Astrocyte (in vitro differentiated cells and primary cell): ENCODE data around the gene PCDHGB5. TPM values are rescaled to one million over a fixed set of nuclear protein-coding genes. Genes with fewer than 3 reads are reported as not detected.
A peak's percentile ranks its signal among the peaks of the same experiment; 100 is the strongest.

Source experiments
- DNase-seq: peaks from one replicate; pipeline ENCODE4 v3.0.0-alpha.2; 2010; ENCODE audit warnings: low read depth
- FAIRE-seq: peaks from 2 replicates; lab custom pipeline; 2011; peaks lifted over from hg19 to GRCh38; lab: Jason Lieb, UNC
- H2AFZ ChIP-seq: 2 replicates; pipeline ENCODE4 v1.6.0; 2012; ENCODE audit warnings: low read depth, low read length, inconsistent platforms
- H3K27ac ChIP-seq: 2 replicates; pipeline ENCODE4 v1.5.1; 2011; ENCODE audit warnings: low read depth, low read length, inconsistent platforms
- H3K27me3 ChIP-seq: 2 replicates; pipeline ENCODE4 v1.6.0; 2011; ENCODE audit warnings: low read length, inconsistent platforms; ENCODE audit not compliant: insufficient read depth
- H3K36me3 ChIP-seq: 2 replicates; pipeline ENCODE4 v1.5.1; 2011; ENCODE audit warnings: low read length, inconsistent platforms; ENCODE audit not compliant: insufficient read depth
- H3K4me1 ChIP-seq: 2 replicates; pipeline ENCODE4 v1.5.1; 2011; ENCODE audit warnings: low read length, inconsistent platforms; ENCODE audit not compliant: insufficient read depth
- H3K4me2 ChIP-seq: 2 replicates; pipeline ENCODE4 v1.6.0; 2012; ENCODE audit warnings: low read length, inconsistent platforms
- H3K4me3 ChIP-seq: 2 replicates; pipeline ENCODE4 v1.5.1; 2011; ENCODE audit warnings: low read depth, mild to moderate bottlenecking, low read length, inconsistent platforms; ENCODE audit not compliant: insufficient read depth
- H3K79me2 ChIP-seq: 2 replicates; pipeline ENCODE4 v1.6.0; 2012; ENCODE audit warnings: mild to moderate bottlenecking, low read length, inconsistent platforms; ENCODE audit not compliant: insufficient read depth
- H3K9ac ChIP-seq: 2 replicates; pipeline ENCODE4 v1.6.0; 2012; ENCODE audit warnings: mild to moderate bottlenecking, low read length, inconsistent platforms
- H3K9me3 ChIP-seq: 2 replicates; pipeline ENCODE4 v1.5.1; 2012; ENCODE audit warnings: low read depth, mild to moderate bottlenecking, low read length, inconsistent platforms; ENCODE audit not compliant: insufficient read depth
- H4K20me1 ChIP-seq: 2 replicates; pipeline ENCODE4 v1.6.0; 2012; ENCODE audit warnings: low read length, inconsistent platforms; ENCODE audit not compliant: insufficient read depth
- H3K27ac Mint-ChIP-seq: one replicate; pipeline ENCODE4 v1.8.0; 2021; ENCODE audit warnings: mild to moderate bottlenecking, mixed read lengths; ENCODE audit not compliant: unreplicated experiment
- H3K27me3 Mint-ChIP-seq: one replicate; pipeline ENCODE4 v1.8.0; 2021; ENCODE audit warnings: low read depth, mixed read lengths; ENCODE audit not compliant: unreplicated experiment
- H3K36me3 Mint-ChIP-seq: one replicate; pipeline ENCODE4 v1.8.0; 2021; ENCODE audit warnings: low read depth, mixed read lengths; ENCODE audit not compliant: unreplicated experiment
- H3K4me1 Mint-ChIP-seq: one replicate; pipeline ENCODE4 v1.8.0; 2021; ENCODE audit warnings: low read depth, mixed read lengths; ENCODE audit not compliant: unreplicated experiment
- H3K4me3 Mint-ChIP-seq: one replicate; pipeline ENCODE4 v1.8.0; 2021; ENCODE audit warnings: mild to moderate bottlenecking, moderate library complexity, mixed read lengths; ENCODE audit not compliant: unreplicated experiment
- H3K9me3 Mint-ChIP-seq: one replicate; pipeline ENCODE4 v1.8.0; 2021; ENCODE audit warnings: mild to moderate bottlenecking, mixed read lengths; ENCODE audit not compliant: unreplicated experiment
- CTCF ChIP-seq: IDR thresholded peaks from 2 replicates; pipeline ENCODE4 v1.5.1; 2011; ENCODE audit warnings: low read depth, mild to moderate bottlenecking, inconsistent platforms, low read length, moderate library complexity; ENCODE audit not compliant: insufficient read depth
- EZH2 ChIP-seq: IDR thresholded peaks from 2 replicates; pipeline ENCODE4 v1.6.1; 2012; ENCODE audit warnings: mild to moderate bottlenecking, low read length, inconsistent platforms; ENCODE audit not compliant: insufficient read depth
- total RNA-seq: library from RNA; stranded (reverse); gene quantifications from 2 replicates; pipeline ENCODE4 v1.2.1, GENCODE V29; 2021

PCDHGB5 gene
- total RNA-seq, 1 donor from 2014 or later, result 2.1 TPM

DNA sequence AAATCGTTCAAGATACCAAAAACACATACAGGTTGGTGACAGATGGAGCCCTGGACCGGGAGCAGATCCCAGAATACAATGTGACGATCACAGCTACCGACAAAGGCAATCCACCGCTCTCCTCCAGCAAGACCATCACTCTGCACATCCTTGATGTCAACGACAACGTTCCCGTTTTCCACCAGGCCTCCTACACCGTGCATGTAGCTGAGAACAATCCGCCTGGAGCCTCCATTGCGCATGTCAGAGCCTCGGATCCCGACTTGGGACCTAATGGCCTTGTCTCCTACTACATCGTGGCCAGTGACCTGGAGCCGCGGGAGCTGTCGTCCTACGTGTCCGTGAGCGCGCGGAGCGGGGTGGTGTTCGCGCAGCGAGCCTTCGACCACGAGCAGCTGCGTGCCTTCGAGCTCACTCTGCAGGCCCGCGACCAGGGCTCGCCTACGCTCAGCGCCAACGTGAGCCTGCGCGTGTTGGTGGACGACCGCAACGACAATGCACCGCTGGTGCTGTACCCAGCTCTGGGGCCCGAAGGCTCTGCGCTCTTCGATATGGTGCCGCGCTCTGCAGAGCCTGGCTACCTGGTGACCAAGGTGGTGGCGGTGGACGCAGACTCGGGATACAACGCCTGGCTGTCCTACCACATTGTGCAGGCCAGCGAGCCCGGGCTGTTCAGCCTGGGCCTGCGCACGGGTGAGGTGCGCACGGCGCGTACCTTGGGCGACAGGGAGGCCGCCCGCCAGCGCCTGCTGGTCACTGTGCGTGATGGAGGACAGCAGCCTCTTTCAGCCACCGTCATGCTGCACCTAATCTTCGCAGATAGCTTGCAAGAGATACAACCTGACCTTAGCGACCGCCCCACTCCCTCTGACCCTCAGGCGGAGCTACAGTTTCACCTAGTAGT lies 25.9 kb upstream of the PCDHGB5 start:
- H3K27me3 ChIP-seq, result no peaks in the 10 kb centered on the region
- H3K4me3 ChIP-seq, result no peak overlapping the region
- Mint-ChIP-seq H3K4me1 (no peaks in the 10 kb centered on the region), H3K9me3 (peaks cover 25% of the 10 kb centered on the region), H3K36me3 (peaks cover 7% of the 10 kb centered on the region), H3K4me3 (no peak overlapping the region), H3K27ac (no peak overlapping the region), H3K27me3 (no peaks in the 10 kb centered on the region)
- no peaks in the 10 kb centered on the region for H4K20me1 ChIP-seq
- DNase-seq (no peak), FAIRE-seq (no peak)
- no peak overlapping the region for H3K27ac ChIP-seq
- no peak overlapping the region for H2AFZ ChIP-seq
- no peak for TF ChIP-seq CTCF
- no peak for TF ChIP-seq EZH2
- no peak overlapping the region for H3K4me2 ChIP-seq
- no peaks in the 10 kb centered on the region for H3K79me2 ChIP-seq
- peaks cover 50% of the 10 kb centered on the region for H3K9me3 ChIP-seq
- H3K9ac ChIP-seq, result no peak overlapping the region
- H3K36me3 ChIP-seq, result no peaks in the 10 kb centered on the region
- H3K4me1 ChIP-seq, result no peaks in the 10 kb centered on the region

GRCh38 chr5:141373673-141374317 lies 24.0 kb upstream of the PCDHGB5 start, which contains the start of gene PCDHGA6:
TSS of gene PCDHGA6 (plus strand) at chr5:141373891. CDS start at chr5:141374084, 193 bp downstream.
- no peak within 1 kb of the TSS for H3K4me3 Mint-ChIP-seq
- FAIRE-seq (no peak), DNase-seq (peak; percentile 6)
- peaks cover 7% of the 10 kb centered on the region for H3K36me3 Mint-ChIP-seq
- no peaks in the 10 kb centered on the region for H3K4me1 Mint-ChIP-seq
- Histone ChIP-seq H3K9me3 (peaks cover 52% of the 10 kb centered on the region), H3K4me2 (peak within 1 kb of the TSS; percentile 72), H2AFZ (peak within 1 kb of the TSS; percentile 76), H4K20me1 (no peaks in the 10 kb centered on the region), H3K27ac (no peak within 1 kb of the TSS), H3K9ac (peak within 1 kb of the TSS; percentile 22), H3K36me3 (no peaks in the 10 kb centered on the region), H3K4me3 (peak within 1 kb of the TSS; percentile 49), H3K79me2 (no peaks in the 10 kb centered on the region), H3K4me1 (no peaks in the 10 kb centered on the region), H3K27me3 (no peaks in the 10 kb centered on the region)
- TF ChIP-seq CTCF (peak; percentile 49), EZH2 (no peak)
- no peak within 1 kb of the TSS for H3K27ac Mint-ChIP-seq
- H3K9me3 Mint-ChIP-seq, result peaks cover 31% of the 10 kb centered on the region
- no peaks in the 10 kb centered on the region for H3K27me3 Mint-ChIP-seq
